GM21576 (cell line): ENCODE measurements around the gene ZC3H12D.
A peak's percentile ranks its signal among the peaks of the same experiment; 100 is the strongest.
"Not testable (repeated sequence)": the region's sequence is repeated elsewhere in the genome, so short reads cannot be mapped to it uniquely, and the experiment has no call there.

Experiments used
- ATAC-seq: cut with Tn5 transposase; IDR thresholded peaks from one replicate; pipeline ENCODE4 v1.9.1; 2021; ENCODE audit warnings: mild to moderate bottlenecking, moderate library complexity; ENCODE audit not compliant: unreplicated experiment

ZC3H12D gene

DNA sequence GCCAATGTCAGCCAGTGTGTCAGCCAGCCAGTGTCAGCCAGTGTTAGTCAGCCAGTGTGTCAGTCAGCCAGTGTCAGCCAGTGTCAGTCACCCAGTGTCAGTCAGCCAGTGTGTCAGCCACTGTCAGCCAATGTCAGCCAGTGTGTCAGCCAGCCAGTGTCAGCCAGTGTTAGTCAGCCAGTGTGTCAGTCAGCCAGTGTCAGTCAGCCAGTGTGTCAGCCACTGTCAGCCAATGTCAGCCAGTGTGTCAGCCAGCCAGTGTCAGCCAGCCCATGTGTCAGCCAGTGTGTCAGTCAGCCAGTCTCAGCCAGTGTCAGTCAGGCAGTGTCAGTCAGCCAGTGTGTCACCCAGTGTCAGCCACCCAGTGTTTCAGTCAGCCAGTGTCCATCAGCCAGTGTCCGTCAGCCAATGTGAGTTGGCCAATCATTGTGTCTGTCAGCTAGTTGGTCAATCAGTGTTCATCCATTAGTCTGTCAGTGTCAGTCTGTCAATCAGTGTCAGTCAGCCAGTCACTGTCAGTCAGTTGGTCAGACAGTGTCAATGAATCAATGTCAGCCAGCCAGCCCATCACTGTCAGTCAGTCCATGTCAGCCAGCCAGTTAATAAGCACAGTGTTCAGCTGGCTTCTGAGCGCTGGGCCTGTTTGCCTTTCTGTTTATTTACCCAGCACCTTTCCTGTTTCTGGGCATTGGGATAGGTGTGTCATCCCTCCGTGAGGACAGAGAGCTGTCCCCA lies 40.3 kb downstream of the ZC3H12D start:
- ATAC-seq: not testable (repeated sequence)

DNA sequence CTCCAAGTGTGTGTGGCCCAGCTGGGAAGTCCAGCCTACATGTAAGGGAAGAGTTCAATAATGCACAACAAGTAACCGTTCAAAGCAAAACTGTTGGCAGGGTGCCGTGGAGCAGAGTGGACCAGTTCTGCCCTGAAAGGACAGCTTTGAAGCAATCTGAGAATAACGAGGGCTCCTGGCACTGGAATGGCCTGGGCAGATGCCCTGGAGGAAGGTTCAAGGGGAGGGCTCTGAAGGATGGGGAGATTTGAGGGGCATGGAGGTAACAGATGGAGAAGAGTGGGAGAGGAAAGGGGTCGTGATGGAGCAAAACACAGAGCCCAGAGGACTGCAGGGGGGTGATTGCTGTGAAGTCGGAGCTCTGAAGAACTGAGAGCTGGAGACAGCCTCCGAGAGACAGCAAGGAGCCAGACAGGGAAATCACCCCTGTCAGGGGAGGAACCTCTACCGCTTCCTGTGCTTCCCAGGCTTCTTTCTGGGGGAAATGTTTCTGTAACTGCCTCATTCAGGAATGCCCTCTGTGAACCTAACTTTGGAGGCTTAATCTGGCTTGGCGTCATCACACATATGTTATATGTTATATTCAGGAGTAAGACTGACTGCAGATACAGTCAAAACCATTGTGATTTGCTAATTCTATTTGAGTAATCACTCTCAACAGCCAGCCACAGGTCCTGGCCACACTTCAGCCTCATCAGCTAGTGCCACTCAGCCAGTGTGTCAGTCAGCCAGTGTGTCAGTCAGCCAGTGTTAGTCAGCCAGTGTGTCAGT lies 41.2 kb downstream of the ZC3H12D start:
- ATAC-seq: no peak

DNA sequence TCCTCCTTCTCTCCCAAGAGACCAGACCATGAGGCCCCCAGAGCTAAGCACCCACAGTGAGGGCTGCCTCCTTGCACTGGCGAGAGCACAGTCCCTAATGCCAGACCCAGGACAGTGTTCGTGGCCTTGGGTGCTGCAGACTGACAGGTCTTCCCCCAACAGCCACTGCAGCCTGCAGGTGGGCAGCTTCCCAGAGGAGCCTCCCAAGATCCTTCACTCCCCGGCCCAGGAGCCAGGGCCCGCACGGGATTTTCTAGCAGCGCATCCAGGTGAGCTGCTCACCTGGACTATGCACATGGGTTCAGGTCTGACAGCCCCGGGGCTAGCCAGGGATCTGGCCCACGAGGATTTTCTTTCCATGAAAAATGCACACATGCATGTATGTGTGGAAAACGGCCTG lies 43.1 kb downstream of the ZC3H12D start:
- no peak for ATAC-seq

DNA sequence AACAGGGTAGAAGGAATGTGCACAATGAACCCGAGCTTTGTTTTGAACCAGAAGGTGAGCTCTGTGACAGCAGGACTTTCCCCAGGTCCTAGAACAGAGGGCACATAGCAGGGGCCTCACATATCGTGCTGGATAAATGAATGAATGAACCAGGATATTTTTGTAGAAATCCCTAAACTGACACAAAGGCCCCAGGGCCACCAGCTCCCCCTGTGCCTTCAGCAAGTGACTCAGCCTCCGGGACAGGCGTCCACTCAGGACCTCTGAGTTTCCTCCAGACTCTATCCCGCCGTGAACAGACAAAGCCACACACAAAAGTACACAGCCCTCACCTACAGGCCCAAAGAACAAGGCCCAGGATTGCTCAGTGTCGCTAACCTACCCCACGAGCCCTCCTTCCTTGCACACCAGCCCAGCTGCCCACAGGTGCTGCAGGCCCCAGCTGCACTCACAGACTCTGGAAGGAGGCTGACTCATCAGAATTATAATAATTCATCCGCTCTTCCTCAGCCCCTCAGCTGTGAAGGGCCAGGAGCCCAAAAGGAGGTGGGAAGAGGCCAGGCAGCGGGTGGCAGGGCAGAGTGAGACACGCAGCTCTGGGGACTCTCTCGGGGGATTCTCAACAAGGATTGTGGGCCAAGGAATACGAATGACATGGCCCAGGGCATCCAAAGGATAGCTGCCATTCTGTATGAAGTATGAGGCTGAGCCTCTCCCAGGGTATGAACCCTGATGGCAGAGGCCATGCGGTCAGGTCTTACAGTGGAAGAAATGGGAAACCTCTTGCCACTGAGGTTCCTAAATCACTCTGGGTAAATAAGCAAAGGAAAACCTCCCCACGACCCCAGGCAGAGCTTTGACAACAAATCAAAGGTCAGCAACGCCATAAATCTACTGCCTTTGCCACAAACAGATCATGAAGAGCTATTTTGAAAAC lies 43.8 kb downstream of the ZC3H12D start:
- no peak for ATAC-seq

DNA sequence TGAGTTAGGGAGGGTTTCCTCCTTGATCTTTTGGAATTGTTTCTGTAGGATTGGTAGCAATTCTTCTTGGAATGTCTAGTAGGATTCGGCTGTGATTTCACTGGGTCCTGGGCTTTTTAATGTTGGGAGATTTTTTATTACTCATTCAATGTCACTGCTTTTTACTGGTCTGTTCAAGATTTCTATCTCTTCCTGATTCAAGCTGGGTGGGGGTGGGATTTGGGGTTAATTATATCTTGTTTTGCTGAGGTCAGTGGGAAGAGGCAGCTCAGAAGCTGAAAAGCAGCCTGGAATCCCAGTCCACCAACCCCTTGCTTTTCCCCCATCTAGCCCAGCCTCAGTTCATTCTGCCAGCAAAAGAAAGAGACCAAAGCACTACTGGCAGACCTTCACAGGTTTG lies 45.2 kb downstream of the ZC3H12D start:
- ATAC-seq: no peak

DNA sequence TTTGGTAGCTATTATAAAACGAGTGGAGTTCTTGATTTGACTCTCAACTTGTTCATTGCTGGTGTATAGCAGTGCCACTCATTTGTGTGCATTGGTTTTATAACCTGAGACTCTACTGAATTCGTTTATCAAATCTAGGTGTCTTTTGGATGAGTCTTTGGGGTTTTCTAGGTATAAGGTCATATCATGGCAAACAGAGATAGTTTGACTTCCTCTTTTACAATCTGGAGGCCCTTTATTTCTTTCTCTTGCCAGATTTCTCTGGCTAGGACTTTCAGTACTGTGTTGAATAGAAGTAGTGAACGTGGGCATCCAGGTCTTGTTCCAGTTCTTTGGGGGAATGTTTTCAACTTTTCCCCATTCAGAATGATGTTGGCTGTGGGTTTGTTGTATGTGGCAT lies 46.0 kb downstream of the ZC3H12D start:
- ATAC-seq: no peak

DNA sequence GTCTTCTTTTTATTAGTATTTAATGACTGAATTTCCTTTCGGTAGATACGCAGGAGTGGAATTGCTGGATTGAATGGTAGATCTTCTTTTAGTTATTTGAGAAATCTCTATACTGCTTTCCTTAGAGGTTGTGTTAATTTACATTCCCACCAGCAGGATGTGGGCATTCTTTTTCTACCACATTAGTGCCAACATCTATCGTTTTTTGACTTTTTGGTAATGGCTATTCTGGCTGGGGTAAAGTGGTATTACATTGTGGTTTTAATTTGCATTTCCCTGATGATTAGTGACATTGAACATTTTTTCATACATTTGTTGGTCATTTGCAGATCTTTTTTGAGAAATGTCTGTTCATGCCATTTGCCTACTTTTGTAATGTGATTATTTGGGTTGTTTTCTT lies 47.6 kb downstream of the ZC3H12D start:
- no peak for ATAC-seq

DNA sequence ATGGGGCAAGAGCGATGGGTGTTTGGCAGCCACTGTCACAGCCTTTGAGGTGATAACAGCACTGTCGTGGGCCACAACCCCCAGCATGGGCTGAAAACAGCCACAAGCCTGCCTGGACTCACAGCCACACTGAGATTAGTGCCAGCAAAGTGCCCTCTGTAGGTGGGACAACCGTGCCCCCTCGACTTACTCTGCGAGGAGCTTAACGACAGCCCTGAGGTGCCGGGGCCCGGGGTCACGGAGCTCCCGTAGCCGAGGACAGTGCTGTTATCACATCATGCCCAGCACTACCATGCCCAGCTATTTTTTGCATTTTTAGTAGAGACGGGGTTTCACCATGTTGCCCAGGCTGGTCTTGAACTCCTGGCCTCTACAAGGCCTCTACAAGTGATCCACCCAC lies 48.2 kb downstream of the ZC3H12D start:
- ATAC-seq: no peak

DNA sequence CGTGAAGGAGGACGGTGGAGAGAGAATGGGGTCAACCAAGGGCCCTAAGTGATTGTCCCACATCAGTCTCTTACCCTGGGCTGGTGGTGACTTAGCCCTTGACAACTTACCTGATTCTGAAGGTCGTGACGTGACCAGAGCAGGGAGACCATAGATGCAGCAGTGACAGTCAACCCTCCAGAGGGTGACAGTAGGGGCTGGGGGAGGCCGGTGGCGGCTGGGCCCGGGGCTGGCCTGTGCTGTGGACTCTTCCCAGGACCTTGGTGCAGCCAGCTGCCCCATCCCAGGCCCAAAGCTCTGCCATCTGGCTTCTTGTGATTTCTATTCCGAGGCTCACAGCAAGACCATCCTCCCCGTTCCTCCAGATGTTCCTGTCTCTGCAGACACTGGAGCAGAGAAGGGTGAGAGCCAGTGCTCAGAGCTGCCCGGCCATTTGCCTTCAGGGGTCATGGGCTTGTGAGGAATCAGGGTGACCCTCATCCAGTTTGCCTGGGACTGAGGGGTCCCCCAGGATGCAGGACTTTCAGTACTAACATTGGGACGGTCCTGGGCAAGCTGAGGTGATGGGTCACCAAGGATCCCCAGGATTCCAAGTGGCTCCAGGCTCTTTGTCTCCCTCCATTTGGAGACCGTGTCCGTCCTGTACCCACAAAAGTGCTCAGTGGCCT lies 48.8 kb downstream of the ZC3H12D start:
- no peak for ATAC-seq

DNA sequence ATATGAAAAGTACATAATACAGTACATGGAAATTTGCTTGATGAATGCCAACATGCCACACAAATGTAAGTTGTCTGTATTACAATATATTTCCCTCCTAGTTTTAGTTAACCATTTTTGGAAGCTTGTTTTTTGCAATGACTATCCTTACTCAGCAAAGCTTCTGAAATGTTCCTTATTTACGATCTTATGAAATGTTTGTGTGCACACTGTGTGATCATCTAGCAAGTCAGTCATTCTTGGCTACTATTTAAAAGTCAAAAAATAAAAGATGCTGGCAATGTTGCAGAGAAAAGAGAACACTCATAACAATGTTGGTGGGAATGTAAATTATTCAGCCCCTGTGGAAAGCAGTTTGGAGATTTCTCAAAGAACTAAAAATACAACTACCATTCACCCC lies 50.9 kb downstream of the ZC3H12D start:
- ATAC-seq: no peak

DNA sequence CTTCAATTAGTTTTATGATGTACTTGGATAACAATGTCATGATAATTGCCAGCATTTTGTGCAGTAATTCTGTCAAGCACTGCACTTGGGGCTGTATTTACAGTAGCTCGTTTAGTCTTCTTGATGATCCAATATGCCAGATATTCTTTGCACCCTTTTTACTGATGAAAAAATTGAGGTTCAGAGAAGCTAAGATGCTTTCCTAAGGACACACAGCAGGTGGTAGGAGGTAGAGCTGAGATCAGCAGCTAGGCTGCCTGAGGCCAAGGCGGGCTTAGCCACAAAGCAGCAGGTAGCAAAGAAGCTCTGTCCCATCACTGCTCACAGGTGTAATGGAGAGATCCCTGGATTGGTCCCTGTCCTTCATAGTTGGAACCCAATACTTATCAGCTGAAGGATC lies 51.4 kb downstream of the ZC3H12D start:
- no peak for ATAC-seq

DNA sequence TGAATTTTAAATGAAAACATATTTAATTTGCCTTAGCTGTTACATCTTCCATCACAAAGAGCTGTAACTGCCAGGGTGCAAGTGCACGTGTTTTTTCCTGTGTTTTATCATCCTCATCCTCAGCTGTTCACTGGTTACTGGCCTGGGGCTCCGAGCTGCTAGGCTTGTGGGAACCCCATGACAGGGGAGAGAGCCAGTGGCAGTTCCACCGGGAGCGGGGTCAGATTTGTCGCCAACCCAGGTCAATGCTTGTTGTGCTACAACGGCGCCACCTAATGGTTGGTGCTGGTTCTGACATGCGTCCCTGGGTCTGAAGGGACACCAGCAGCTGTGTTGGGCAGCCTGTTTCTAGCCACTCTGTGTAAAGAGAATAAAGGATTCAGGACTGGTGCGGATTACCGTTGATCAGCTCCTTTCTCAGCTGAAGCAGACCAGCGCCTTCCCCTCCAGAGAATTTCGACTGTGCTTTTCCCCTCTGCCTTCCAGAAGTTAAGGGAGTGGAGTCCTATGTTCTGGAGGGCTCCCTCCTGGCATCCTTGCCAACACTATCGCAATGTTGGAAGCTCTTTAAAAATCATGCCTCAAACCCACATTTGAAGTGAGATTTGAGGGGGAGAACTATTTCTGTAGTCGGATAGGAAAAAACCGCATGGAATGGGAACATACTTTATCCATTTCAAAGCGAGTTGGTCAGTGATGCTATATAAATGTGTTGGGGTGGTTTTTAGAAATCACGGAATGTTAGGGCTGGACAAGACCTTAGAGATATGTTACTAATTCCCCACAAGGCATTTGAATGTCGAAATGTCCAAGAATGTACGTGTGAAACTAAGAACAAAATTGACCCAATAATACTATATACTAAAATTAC lies 52.7 kb downstream of the ZC3H12D start:
- peak; percentile 85 for ATAC-seq

DNA sequence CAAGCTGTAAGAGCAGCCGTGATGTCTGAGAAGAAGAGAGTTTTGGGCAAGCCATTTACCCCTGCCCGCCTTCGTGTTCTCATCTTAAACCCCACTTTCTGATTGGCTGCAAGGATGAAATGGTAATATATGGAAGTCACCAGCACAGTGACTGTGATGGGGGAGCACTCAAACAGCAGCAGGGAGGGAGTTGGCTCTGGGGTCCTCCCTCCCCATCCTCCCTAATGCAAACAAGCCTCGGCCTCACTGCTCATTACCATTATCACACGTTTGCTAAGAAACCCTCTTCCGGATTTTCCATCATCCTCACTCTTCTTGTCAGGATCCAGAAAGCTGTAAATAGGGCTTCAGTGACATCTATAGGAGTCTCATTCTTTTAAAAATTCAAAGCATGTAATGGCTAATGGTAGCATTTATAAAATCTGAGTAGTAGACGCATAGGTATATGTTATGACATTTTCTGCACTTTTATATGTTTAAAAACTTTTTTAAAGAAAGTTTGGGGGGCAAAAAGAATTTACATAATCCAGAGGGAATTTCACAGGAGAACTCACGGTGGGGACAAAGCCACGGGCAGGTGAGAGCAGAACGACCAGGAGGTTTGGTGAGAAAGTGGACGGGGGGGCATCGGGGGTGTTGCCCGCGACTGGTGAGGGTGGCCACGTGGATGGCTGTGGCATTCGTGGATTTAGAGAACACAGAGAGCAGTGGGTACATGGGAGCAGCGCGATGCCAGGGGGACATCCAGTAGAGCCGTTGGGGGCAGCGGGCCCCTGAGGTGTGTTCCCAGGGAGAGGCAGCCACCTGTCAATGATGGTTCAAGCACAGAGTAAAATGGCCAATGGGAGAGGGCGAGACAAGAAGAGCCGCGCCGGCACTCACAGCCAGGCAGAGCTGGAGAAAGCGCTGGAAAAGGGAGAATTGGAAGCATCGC lies 55.1 kb downstream of the ZC3H12D start:
- no peak for ATAC-seq

DNA sequence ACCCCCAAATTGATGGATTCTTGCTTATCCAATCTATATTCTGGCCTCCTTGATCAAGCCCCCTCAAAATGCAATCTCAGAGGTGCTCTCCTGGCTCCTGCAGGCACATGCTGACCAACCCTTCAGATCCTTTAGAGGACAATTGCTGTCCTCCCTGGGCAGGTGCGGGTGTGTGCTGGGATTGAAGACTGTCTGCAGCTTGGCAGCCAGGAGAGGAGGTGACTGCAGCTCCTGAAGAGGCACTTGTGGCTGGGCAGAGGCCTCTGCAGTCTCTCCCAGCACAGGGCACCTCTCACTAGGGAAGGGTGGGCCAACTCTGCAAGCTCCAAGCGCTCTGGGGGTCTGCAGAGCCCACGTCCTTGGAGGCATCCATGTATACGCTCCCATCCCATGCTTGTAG lies 56.2 kb downstream of the ZC3H12D start:
- ATAC-seq: no peak

DNA sequence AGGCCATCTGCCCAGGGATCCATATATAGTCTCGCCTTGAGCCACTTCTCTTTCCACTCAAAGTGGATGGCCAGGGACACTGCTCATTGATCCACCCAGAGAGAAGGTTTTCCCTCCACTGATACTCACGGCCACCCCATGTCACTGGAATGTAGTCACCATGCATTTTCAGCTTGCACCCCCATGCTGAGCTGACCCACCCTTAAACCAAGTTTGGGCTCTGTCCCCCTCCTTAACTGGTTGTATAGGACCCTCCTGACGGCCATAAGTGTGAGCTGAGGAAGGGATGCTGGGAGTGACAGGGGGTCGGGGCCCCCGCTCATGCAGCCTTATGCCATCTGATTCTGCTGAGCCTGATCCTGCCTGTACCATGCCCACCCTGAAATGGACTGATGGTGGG lies 59.1 kb downstream of the ZC3H12D start:
- no peak for ATAC-seq

DNA sequence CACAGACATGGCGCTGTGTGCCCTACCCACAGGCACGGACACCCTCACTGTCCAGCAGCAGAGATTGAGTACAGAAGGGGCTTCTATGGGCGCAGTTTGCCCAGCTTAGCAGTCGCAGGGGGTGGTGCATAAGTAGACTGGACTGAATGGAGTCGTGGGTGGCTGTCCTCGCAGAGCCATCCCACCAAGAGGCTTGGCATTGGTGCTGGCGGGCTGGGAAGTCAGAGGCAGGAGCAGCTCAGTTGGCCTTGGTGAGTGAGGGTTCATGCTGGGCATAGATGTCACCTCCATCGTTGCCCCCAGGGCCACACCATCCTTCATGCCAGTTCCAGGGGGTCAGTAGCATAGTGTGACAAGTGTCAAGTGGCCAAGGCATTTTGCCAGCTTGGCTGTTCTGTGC lies 59.6 kb downstream of the ZC3H12D start:
- ATAC-seq: no peak

DNA sequence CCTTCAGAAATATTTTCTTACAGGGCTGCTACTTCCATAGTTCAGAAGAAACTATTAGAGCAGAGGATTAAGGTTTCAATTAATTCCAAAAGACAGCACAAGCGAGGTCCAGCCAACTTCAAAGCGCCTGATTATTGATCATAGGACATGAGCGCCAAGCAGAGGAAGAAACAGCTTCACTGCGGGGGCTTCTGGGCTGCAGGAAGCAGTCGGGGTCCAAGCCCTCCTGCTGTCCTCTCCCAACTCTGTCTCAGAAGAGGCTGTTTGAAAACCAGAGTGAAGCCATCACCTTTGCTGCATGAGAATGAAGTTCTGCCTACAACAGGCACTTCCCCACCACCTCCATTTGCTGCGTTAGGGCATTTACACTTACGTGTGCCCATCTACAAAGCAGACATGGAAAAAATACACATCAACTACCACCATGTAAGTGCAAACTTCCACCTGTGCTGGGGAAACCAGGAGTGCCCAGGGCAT lies 60.8 kb downstream of the ZC3H12D start:
- no peak for ATAC-seq

DNA sequence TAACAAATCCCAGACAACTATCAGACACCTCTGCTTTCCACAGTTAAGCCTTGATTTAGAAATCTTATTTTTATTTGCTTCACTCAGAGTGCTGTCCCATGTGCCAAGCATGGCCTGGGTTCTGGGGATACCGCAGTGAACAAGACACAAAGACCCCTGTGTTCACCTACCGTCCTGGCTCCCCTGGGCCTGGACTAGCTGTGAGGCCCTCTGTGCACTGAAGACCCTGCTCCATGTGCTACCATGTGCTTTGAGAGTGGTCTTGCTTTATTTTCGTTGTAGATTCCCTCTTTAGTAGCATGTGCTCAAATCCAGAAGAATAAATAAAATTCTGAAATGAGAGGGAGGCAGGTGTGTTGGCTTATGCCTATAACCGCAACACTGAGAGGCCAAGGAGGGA lies 62.2 kb downstream of the ZC3H12D start:
- ATAC-seq: no peak

DNA sequence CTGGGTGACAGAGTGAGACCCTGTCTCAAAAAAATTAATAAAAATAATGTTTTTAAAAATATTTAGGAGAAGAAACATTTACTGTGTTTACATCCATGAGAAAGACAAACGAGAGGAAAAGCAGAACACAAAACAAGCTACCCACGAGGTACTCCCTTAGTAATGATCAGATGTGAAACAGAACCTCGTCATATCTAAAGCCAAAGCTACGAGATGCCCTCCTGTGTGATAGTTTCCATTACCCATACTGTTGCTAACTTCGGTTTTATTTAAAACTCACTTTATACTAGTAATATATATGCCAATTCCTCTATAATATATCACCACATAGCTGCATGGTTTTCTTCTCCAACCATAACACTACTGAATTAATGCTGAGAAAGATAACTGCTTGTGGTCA lies 63.7 kb downstream of the ZC3H12D start:
- ATAC-seq: no peak
